ENCODE measurements around the gene PRDX1. TPM values are rescaled to one million over a fixed set of nuclear protein-coding genes. Genes with fewer than 3 reads are reported as not detected.

The PRDX1 gene
- total and polyA plus RNA-seq, 2 of the 13 experiments (the other 11 are each of a cell fraction or from before 2014, with no cell fraction given), result 761 to 1,898 TPM

DNA sequence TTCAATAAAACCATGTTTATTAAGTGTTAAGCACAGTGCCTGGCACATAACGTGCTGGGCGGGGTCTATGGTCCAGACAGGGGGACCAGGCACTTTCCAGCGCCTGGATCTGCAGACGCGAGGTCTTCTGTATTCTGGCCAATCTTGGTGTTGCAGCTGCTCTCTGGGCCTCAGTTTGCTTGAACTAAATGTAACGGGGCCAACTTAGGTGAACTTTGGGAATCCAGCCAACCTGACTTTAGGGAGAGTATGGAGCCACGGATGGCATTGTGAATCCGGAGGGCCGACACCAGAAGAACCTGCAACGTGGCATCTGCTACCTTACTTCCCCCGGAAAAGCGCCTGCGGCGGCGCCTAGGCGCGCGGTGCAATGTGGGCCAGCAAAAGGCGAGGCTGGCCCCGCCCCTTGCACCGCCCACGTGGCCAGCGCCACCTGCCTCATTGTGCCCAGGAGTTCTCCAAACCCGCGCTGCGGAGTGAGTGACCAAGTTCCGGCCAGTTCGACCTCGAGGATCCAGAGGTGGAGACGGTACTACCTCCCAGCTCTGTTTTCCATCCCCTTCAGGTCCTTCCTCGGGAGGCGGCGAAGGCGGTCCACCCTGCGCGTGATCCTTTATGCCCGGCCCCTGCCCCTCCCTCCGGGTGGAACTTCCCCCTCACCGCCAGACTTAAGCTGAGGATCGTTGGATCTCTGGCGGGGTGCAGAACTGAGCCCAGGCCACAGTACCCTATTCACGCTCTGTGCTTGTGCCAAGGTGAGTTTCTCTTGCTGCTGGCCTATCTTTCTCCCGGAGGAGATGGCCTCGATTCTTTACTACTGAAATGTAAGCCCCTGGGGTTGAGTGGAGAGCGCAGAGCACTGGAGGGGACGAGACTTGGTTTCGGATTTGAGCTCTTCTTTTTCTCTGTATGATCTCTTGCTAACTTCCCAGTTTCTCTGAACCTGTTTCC, 29.0 kb upstream of the PRDX1 start, which contains the start of gene AKR1A1 (continued):
- peak; percentile 42; the same call in 1 of the 2 replicates for TF ChIP-seq ZNF615 (CRISPR knock-in tag; IDR thresholded peaks at IDR 0.05; ENCODE audit: borderline replicate concordance)
- peak; percentile 65 for TF ChIP-seq E2F1 (CRISPR knock-in tag; IDR thresholded peaks at IDR 0.05)
- TF ChIP-seq ZNF891 (CRISPR knock-in tag; IDR thresholded peaks at IDR 0.05), result peak; percentile 96
- TF ChIP-seq ERF (CRISPR knock-in tag; IDR thresholded peaks at IDR 0.05), result peak; percentile 95
- peak; percentile 68; the same call in 1 of the 2 replicates for TF ChIP-seq ZNF773 (CRISPR knock-in tag; IDR thresholded peaks at IDR 0.05; ENCODE audit: borderline replicate concordance)
- no peak for TF ChIP-seq ZNF496 (CRISPR knock-in tag; IDR thresholded peaks at IDR 0.05; ENCODE audit: insufficient replicate concordance)
- TF ChIP-seq HBP1 (CRISPR knock-in tag; IDR thresholded peaks at IDR 0.05; ENCODE audit: low read depth), result peak; percentile 83; the same call in 1 of the 2 replicates
- TF ChIP-seq, protein P1, sequence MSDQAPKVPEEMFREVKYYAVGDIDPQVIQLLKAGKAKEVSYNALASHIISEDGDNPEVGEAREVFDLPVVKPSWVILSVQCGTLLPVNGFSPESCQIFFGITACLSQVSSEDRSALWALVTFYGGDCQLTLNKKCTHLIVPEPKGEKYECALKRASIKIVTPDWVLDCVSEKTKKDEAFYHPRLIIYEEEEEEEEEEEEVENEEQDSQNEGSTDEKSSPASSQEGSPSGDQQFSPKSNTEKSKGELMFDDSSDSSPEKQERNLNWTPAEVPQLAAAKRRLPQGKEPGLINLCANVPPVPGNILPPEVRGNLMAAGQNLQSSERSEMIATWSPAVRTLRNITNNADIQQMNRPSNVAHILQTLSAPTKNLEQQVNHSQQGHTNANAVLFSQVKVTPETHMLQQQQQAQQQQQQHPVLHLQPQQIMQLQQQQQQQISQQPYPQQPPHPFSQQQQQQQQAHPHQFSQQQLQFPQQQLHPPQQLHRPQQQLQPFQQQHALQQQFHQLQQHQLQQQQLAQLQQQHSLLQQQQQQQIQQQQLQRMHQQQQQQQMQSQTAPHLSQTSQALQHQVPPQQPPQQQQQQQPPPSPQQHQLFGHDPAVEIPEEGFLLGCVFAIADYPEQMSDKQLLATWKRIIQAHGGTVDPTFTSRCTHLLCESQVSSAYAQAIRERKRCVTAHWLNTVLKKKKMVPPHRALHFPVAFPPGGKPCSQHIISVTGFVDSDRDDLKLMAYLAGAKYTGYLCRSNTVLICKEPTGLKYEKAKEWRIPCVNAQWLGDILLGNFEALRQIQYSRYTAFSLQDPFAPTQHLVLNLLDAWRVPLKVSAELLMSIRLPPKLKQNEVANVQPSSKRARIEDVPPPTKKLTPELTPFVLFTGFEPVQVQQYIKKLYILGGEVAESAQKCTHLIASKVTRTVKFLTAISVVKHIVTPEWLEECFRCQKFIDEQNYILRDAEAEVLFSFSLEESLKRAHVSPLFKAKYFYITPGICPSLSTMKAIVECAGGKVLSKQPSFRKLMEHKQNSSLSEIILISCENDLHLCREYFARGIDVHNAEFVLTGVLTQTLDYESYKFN (CRISPR knock-in tag; conservative IDR thresholded peaks at IDR 0.05), result peak; percentile 46
- peak; percentile 74; the same call in 1 of the 2 replicates for TF ChIP-seq ZNF839 (CRISPR knock-in tag; IDR thresholded peaks at IDR 0.05; ENCODE audit: borderline replicate concordance)
- peak; percentile 99 for TF ChIP-seq MYC (CRISPR knock-in tag; IDR thresholded peaks at IDR 0.05; ENCODE audit: borderline replicate concordance)
- peak; percentile 87 for TF ChIP-seq HIVEP1 (CRISPR knock-in tag; IDR thresholded peaks at IDR 0.05)
- TF ChIP-seq ZNF788 (CRISPR knock-in tag; IDR thresholded peaks at IDR 0.05; ENCODE audit: borderline replicate concordance), result peak; percentile 90
- peak; percentile 15; the same call in 1 of the 2 replicates for TF ChIP-seq ZNF83 (CRISPR knock-in tag; IDR thresholded peaks at IDR 0.05; ENCODE audit: borderline replicate concordance)
- TF ChIP-seq PPARG (CRISPR knock-in tag; conservative IDR thresholded peaks at IDR 0.05), result no peak; the same call in 1 of the 2 replicates
- no peak for TF ChIP-seq MAF1 (CRISPR knock-in tag; IDR thresholded peaks at IDR 0.05; ENCODE audit: borderline replicate concordance)
- no peak for TF ChIP-seq NFIC (IDR thresholded peaks at IDR 0.05; ENCODE audit: low read length)
- peak; percentile 54 for TF ChIP-seq RAD21 (CRISPR knock-in tag; IDR thresholded peaks at IDR 0.05)
- TF ChIP-seq ONECUT2 (CRISPR knock-in tag; IDR thresholded peaks at IDR 0.05), result peak; percentile 41; the same call in 1 of the 2 replicates
- no peak for TF ChIP-seq RFX3 (CRISPR knock-in tag; IDR thresholded peaks at IDR 0.05)
- TF ChIP-seq ZNF383 (CRISPR knock-in tag; IDR thresholded peaks at IDR 0.05; ENCODE audit: borderline replicate concordance), result no peak
- TF ChIP-seq MAX (IDR thresholded peaks at IDR 0.05), result peak; percentile 99
- TF ChIP-seq ZNF3 (CRISPR knock-in tag; IDR thresholded peaks at IDR 0.05), result no peak; the same call in 1 of the 2 replicates
- TF ChIP-seq ZNF343 (CRISPR knock-in tag; IDR thresholded peaks at IDR 0.05), result peak; percentile 93

All from HepG2 (cell line).